ENCODE data around the gene SUGCT.
"Not testable (repeated sequence)": the region's sequence is repeated elsewhere in the genome, so short reads cannot be mapped to it uniquely, and the experiment has no call there.

Gene SUGCT

GRCh38 chr7:40586197-40586596, 451.4 kb downstream of the SUGCT start:
- no peak for DNase-seq

GRCh38 chr7:40587419-40587818, 452.6 kb downstream of the SUGCT start:
- DNase-seq, result no peak

- no peak for DNase-seq
Measured at GRCh38 chr7:40595129-40595528, 460.3 kb downstream of the SUGCT start.

GRCh38 chr7:40595832-40596231, 461.0 kb downstream of the SUGCT start:
- no peak for DNase-seq

GRCh38 chr7:40597517-40597916, 462.7 kb downstream of the SUGCT start:
- no peak for DNase-seq

- DNase-seq, result peak; percentile 1
Measured at GRCh38 chr7:40598915-40599314, 464.1 kb downstream of the SUGCT start.

GRCh38 chr7:40599836-40600235, 465.0 kb downstream of the SUGCT start:
- DNase-seq, result no peak

GRCh38 chr7:40602351-40602750, 467.5 kb downstream of the SUGCT start:
- DNase-seq, result not testable (repeated sequence)

- peak; percentile 9 for DNase-seq
Measured at GRCh38 chr7:40604601-40605438, 470.0 kb downstream of the SUGCT start.

GRCh38 chr7:40608321-40609075, 473.7 kb downstream of the SUGCT start:
- no peak for DNase-seq

GRCh38 chr7:40610461-40610860, 475.7 kb downstream of the SUGCT start:
- no peak for DNase-seq

GRCh38 chr7:40611095-40611871, 476.5 kb downstream of the SUGCT start:
- no peak for DNase-seq

- no peak for DNase-seq
Measured at GRCh38 chr7:40612298-40612697, 477.5 kb downstream of the SUGCT start.

GRCh38 chr7:40619647-40620046, 484.8 kb downstream of the SUGCT start:
- DNase-seq, result no peak

- DNase-seq, result no peak
Measured at GRCh38 chr7:40621592-40621998, 486.8 kb downstream of the SUGCT start.

- DNase-seq, result no peak
Measured at GRCh38 chr7:40622941-40623501, 488.2 kb downstream of the SUGCT start.

- no peak for DNase-seq
Measured at GRCh38 chr7:40623863-40624262, 489.1 kb downstream of the SUGCT start.

GRCh38 chr7:40627361-40627760, 492.6 kb downstream of the SUGCT start:
- not testable (repeated sequence) for DNase-seq

GRCh38 chr7:40629891-40630290, 495.1 kb downstream of the SUGCT start:
- no peak for DNase-seq

GRCh38 chr7:40634118-40634517, 499.3 kb downstream of the SUGCT start:
- no peak for DNase-seq

- DNase-seq, result no peak
Measured at GRCh38 chr7:40638545-40639320, 503.9 kb downstream of the SUGCT start.

GRCh38 chr7:40640566-40640965, 505.8 kb downstream of the SUGCT start:
- DNase-seq, result no peak
